Thyroid gland (tissue), 4 donors: ENCODE results near the gene SLC22A5. TPM values are rescaled to one million over a fixed set of nuclear protein-coding genes. Genes with fewer than 3 reads are reported as not detected.

Experiments used
- DNase-seq, 2 donors: peaks; one replicate each; pipeline ENCODE4 v3.0.0-alpha.2; 2019
- H3K27ac ChIP-seq, 3 donors: fragments of 200-600 bp; sonication (generic); 1 replicate in 2 of 3; 2 replicates in 1 of 3; pipeline ENCODE4 v1.5.1; 2016 to 2019; ENCODE audit warnings: mild to moderate bottlenecking in 1 of 3, moderate library complexity in 1 of 3
- H3K27me3 ChIP-seq: fragments of 200-600 bp; sonication (generic); one replicate; pipeline ENCODE4 v1.5.1; 2019
- H3K36me3 ChIP-seq, 2 donors: fragments of 200-600 bp; sonication (generic); one replicate each; pipeline ENCODE4 v1.5.1; 2016 to 2019
- H3K4me1 ChIP-seq, 2 donors: fragments of 200-600 bp; sonication (generic); one replicate each; pipeline ENCODE4 v1.5.1; 2017 to 2019
- H3K4me3 ChIP-seq, 3 donors: fragments of 200-600 bp; sonication (generic); replicated peaks in 1 of 3; 1 replicate in 2 of 3; 2 replicates in 1 of 3; pipeline ENCODE4 v1.5.1; 2016; ENCODE audit warnings: mild to moderate bottlenecking in 1 of 3
- H3K9me3 ChIP-seq: fragments of 200-600 bp; sonication (generic); one replicate; pipeline ENCODE4 v1.5.1; 2017
- POLR2A ChIP-seq, 2 donors: fragments of 450-650 bp; IDR thresholded peaks; one replicate each; pipeline ENCODE4 v1.6.1; 2017; ENCODE audit warnings: antibody characterized with exemption in 2 of 2, mild to moderate bottlenecking in 2 of 2, moderate library complexity in 1 of 2
- WGBS, 2 donors: methylation state at CpG; one replicate each; pipeline ENCODE4 v1.1.5; 2017; 5-methylcytosine and 5-hydroxymethylcytosine counted together
- intact Hi-C: fragments of 100-400 bp; cut with DNase I; formaldehyde crosslinking; loops from one replicate; pipeline ENCODE4 v1.15.1; 2023
- total RNA-seq, 4 donors: library from RNA; depleted of rRNA; stranded (reverse); fragments of >200 nt; gene quantifications; one replicate each; pipeline ENCODE4 v1.2.3, GENCODE V29; 2016
- TF ChIP-seq, protein P1 (sequence below), 6 experiments: fragments of 200-600 bp in 3 of 6; fragments of 450-650 bp in 3 of 6; sonication (generic) in 3 of 6; IDR thresholded peaks; one replicate each; pipeline ENCODE4 v1.5.1; 2016 to 2019; ENCODE audit warnings: antibody characterized with exemption in 6 of 6, mild to moderate bottlenecking in 2 of 6, inconsistent platforms in 1 of 6, moderate library complexity in 1 of 6

The SLC22A5 gene
- total RNA-seq, 4 donors from 2014 or later: 18.1 to 28.3 (median 24.2) TPM

DNA sequence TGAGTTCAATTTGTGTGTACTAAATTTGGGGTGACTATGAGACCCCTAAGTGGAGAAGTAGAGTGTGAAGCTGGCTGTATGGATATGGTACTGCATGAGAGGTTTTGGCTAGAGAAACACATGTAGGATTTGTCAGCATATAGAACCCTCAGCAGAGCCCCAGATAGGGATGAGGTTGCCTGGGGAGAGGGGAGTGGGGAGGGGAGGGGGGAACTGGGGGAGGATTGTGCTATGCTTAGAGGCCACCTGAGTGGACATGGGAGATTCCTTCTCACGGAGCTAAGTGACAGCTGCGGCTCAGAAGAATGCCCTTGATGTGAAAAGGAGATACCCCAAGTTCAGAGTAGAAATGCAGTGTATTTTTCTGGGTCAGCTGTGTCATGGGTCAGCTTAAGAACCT lies 11.2 kb downstream of the SLC22A5 start:
- no peak overlapping the region for H3K27ac ChIP-seq
- DNase-seq: no peak
- no peak overlapping the region for H3K4me3 ChIP-seq
- no peaks in the 10 kb centered on the region for H3K9me3 ChIP-seq
- no peaks in the 10 kb centered on the region for H3K27me3 ChIP-seq
- WGBS, 2 donors: 77 to 78% methylated on average over 2 of the region's 2 CpGs
- H3K4me1 ChIP-seq: peaks cover 0 to 5% of the 10 kb centered on the region in 2 donors
- intact Hi-C loops: loop anchor here (10.0 kb wide), 1 partner anchor 444 kb away; no protein-coding TSS in a partner anchor
- H3K36me3 ChIP-seq: peaks cover 8 to 11% of the 10 kb centered on the region in 2 donors
- no peak for TF ChIP-seq POLR2A (IDR thresholded peaks at IDR 0.05)
- TF ChIP-seq, protein P1, sequence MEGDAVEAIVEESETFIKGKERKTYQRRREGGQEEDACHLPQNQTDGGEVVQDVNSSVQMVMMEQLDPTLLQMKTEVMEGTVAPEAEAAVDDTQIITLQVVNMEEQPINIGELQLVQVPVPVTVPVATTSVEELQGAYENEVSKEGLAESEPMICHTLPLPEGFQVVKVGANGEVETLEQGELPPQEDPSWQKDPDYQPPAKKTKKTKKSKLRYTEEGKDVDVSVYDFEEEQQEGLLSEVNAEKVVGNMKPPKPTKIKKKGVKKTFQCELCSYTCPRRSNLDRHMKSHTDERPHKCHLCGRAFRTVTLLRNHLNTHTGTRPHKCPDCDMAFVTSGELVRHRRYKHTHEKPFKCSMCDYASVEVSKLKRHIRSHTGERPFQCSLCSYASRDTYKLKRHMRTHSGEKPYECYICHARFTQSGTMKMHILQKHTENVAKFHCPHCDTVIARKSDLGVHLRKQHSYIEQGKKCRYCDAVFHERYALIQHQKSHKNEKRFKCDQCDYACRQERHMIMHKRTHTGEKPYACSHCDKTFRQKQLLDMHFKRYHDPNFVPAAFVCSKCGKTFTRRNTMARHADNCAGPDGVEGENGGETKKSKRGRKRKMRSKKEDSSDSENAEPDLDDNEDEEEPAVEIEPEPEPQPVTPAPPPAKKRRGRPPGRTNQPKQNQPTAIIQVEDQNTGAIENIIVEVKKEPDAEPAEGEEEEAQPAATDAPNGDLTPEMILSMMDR (IDR thresholded peaks at IDR 0.05): no peak

DNA sequence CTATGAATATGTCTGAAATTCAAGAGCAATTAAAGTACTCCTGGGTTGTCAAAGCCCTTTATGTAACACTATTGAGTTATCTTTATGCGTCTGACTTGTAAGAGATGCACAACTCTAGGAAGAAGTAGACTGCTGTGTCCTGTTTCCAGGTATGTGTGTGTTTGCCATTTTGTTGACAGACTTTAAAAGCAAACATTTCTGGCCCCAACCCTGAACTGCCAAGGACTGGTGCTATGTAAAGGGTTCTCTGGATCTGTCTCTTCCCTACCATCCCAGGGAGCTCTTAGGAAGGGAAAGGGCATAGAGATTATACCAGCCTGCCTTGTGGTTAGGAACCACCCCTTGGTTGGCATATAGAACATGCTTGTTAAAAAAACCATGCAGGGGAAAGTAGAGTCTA lies 12.1 kb downstream of the SLC22A5 start:
- Histone ChIP-seq H3K27me3 (no peaks in the 10 kb centered on the region), H3K27ac (no peak overlapping the region), H3K9me3 (no peaks in the 10 kb centered on the region), H3K36me3 (peaks cover 8 to 11% of the 10 kb centered on the region in 2 donors), H3K4me1 (peaks cover 0 to 14% of the 10 kb centered on the region in 2 donors), H3K4me3 (no peak overlapping the region)
- intact Hi-C loops: loop anchor here (10.0 kb wide), 1 partner anchor 443 kb away; no protein-coding TSS in a partner anchor
- WGBS, 2 donors: 94 to 100% methylated on average over 1 of the region's 1 CpG
- TF ChIP-seq POLR2A (IDR thresholded peaks at IDR 0.05): no peak
- TF ChIP-seq, protein P1 (IDR thresholded peaks at IDR 0.05): no peak
- no peak for DNase-seq

DNA sequence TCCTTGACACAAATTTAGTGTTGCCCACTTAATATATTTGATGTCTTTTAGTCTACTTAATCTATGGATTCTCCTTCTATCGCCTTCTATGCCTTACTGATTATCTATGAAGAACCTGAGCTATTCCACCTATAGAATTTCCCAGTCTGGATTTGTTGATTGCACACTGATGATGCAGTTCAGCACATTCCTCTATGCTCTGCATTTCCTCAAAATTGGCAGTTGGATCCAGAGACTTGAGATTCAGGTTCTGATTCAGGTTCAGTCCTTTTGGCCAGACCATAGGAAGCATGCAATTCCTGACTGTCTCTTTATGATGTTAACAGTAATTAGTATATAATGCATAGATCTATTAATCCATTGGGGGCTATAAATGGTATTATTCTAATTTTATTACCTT lies 13.8 kb downstream of the SLC22A5 start:
- no peak overlapping the region for H3K27ac ChIP-seq
- H3K4me1 ChIP-seq: peaks cover 14 to 31% of the 10 kb centered on the region in 2 donors
- 98 to 100% methylated on average over 1 of the region's 1 CpG for WGBS, 2 donors
- TF ChIP-seq POLR2A (IDR thresholded peaks at IDR 0.05): no peak
- TF ChIP-seq, protein P1 (IDR thresholded peaks at IDR 0.05): no peak
- H3K36me3 ChIP-seq: peaks cover 8 to 10% of the 10 kb centered on the region in 2 donors
- H3K27me3 ChIP-seq: no peaks in the 10 kb centered on the region
- no peak overlapping the region for H3K4me3 ChIP-seq
- DNase-seq: no peak
- intact Hi-C loops: loop anchor here (10.0 kb wide), 1 partner anchor 442 kb away; no protein-coding TSS in a partner anchor
- H3K9me3 ChIP-seq: no peaks in the 10 kb centered on the region

DNA sequence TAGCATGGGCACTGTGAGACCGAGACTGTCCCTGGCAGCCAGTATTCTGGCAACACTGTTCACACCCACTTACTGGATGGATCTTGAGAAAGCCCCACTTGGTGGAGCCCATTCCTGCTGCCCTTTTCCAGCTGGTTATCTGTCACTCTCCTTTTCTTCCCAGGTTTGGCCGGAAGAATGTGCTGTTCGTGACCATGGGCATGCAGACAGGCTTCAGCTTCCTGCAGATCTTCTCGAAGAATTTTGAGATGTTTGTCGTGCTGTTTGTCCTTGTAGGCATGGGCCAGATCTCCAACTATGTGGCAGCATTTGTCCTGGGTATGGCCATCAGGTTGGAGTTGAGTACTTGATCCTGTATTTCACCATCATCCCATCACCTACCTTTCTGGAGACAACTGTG lies 14.5 kb downstream of the SLC22A5 start:
- peaks cover 6 to 8% of the 10 kb centered on the region in 2 donors for H3K36me3 ChIP-seq
- no peak overlapping the region for H3K4me3 ChIP-seq
- intact Hi-C loops: loop anchor here (10.0 kb wide), 1 partner anchor 441 kb away; no protein-coding TSS in a partner anchor
- H3K9me3 ChIP-seq: no peaks in the 10 kb centered on the region
- TF ChIP-seq, protein P1 (IDR thresholded peaks at IDR 0.05): no peak
- TF ChIP-seq POLR2A (IDR thresholded peaks at IDR 0.05): no peak
- no peak overlapping the region for H3K27ac ChIP-seq
- no peak for DNase-seq
- H3K27me3 ChIP-seq: no peaks in the 10 kb centered on the region
- peaks cover 14 to 38% of the 10 kb centered on the region in 2 donors for H3K4me1 ChIP-seq
- WGBS, 2 donors: 92 to 94% methylated on average over 5 of the region's 5 CpGs

DNA sequence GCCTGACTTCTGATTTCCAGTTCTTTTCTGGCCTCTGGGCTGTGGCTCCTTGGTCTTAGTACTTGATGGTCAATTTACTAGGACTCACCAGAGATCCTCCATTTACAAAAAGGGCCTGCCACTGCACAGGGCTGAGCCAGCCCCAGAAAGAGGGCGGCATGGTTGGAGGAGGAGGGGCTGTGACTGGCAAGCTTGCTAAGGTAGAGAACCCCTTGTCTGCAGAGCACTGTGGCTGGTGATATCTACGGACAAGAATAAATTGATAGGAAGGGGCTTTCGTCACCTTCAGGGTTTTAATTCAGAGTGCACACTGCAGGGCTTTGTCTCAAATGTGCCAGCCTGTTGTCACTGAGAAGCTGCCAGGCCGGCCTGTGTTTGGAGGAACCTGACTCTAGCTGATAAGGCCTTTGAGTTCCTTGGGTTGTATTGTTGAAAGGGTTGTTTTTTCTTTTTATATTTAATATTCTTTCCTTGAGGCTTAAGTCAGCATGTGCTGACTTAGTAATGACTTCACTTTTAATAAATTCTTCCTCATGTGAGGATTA lies 15.1 kb downstream of the SLC22A5 start:
- DNase-seq: no peak
- H3K4me3 ChIP-seq: no peak overlapping the region
- H3K27ac ChIP-seq: no peak overlapping the region
- peaks cover 19 to 44% of the 10 kb centered on the region in 2 donors for H3K4me1 ChIP-seq
- peaks cover 6 to 8% of the 10 kb centered on the region in 2 donors for H3K36me3 ChIP-seq
- intact Hi-C loops: loop anchor here (10.0 kb wide), 1 partner anchor 440 kb away; no protein-coding TSS in a partner anchor
- 90 to 93% methylated on average over 4 of the region's 4 CpGs for WGBS, 2 donors
- H3K9me3 ChIP-seq: no peaks in the 10 kb centered on the region
- H3K27me3 ChIP-seq: no peaks in the 10 kb centered on the region
- TF ChIP-seq, protein P1 (IDR thresholded peaks at IDR 0.05): no peak
- TF ChIP-seq POLR2A (IDR thresholded peaks at IDR 0.05): no peak
